Measurements from ENCODE around the gene CCNY.
A peak's percentile ranks its signal among the peaks of the same experiment; 100 is the strongest.

Gene CCNY

DNA sequence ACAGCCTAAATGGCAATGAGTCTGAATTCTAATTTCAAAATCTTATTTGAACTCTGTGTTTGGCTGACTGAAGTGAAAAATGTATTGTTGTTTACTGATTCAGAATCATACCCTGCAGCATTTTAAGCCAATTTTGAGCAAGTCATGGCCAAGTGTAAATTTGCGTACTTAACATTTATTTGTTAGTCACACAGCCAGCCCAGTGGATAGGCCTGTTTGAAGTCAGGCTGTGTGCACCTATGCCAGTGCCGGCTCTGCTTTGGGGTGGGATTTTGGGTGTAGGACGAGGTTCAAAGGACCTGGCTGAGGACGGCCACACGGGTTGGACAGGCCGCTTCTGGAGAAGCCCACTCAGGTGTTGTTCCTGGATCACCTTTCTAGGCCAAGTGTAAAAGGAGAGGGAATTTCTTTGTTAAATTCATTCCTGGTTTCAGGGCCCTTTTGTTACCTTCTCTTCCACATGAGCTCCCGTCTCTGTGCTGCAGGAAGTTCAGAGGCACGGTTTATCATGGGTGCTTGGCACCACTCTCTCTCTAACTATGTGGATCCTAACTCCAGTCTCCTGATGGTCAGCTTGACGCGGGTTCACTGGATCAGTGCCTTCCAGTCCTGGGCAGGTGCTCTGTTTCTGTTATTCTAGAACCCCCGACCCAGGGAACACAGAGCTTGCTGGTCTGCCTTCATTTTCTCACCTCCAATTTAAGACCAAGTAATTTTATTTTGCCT, 84.7 kb downstream of the CCNY start:
- H3K4me3 Mint-ChIP-seq = no peak overlapping the region
- peaks cover 3 to 10% of the 10 kb centered on the region in 2 donors for H3K36me3 Mint-ChIP-seq
- DNase-seq (no peak), ATAC-seq (replicated peaks) (no peak)
- peaks cover 36 to 60% of the 10 kb centered on the region in 2 donors for H3K4me1 Mint-ChIP-seq
- H3K27ac Mint-ChIP-seq = peak overlapping the region; percentile 31
- H3K27me3 Mint-ChIP-seq = no peaks in the 10 kb centered on the region
- peaks cover 0 to 1% of the 10 kb centered on the region in 2 donors for H3K9me3 Mint-ChIP-seq

DNA sequence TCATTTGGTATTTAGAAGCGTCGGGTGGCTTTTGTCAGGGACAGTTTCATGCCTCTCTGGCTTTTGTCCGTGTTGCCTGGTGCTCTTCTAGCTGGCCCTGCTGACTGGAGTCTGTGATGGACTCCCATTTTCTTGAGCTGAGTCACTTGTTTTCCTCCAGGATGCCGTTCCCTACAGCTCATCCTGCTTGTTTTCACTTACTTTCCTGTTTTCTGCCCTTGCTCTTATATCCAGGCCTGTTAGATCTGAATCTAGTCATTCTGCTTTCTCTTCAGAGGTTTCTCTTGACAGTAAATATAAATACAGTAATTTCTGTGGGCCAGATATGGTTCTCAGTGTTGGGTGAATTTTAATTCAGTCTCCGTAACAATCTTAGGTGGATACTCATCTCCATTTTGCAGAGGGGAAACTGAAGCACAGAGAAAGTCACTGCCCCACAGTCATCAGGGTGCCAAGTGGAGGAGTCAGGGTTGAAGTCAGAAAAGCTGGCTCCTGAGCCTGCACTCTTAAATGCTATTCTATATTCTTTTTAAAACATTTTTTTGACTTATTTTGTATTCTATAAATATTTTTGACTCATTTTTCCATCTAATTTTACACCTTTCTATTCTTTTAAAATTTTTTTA, 85.4 kb downstream of the CCNY start:
- no peak overlapping the region for H3K4me3 Mint-ChIP-seq
- peaks cover 36 to 60% of the 10 kb centered on the region in 2 donors for H3K4me1 Mint-ChIP-seq
- H3K9me3 Mint-ChIP-seq = peaks cover 0 to 1% of the 10 kb centered on the region in 2 donors
- ATAC-seq (replicated peaks) (no peak), DNase-seq (no peak)
- no peak overlapping the region for H3K27ac Mint-ChIP-seq
- H3K27me3 Mint-ChIP-seq = no peaks in the 10 kb centered on the region
- H3K36me3 Mint-ChIP-seq = peaks cover 3 to 12% of the 10 kb centered on the region in 2 donors

DNA sequence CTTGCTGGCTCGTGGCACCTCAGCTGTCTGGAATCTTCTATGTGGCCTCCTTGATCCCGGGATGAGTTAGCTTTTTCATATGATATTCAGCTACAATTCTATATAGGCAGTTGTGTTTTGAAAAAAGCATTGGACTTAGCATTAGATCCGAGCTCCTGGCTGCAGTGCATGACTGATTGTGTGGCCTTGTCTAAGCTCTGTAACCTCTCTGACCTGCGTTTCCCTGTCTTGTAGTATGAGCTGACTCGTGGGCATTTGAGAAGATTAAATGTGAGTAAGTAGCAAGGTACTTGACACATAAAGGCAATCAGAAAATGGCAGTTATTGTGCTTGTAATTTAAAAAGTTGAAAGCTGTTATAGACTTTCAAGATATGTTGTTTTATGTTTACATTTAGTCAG, 85.9 kb downstream of the CCNY start:
- Mint-ChIP-seq H3K36me3 (peaks cover 3 to 12% of the 10 kb centered on the region in 2 donors), H3K4me3 (no peak overlapping the region), H3K27me3 (no peaks in the 10 kb centered on the region), H3K27ac (no peak overlapping the region), H3K9me3 (peaks cover 0 to 1% of the 10 kb centered on the region in 2 donors), H3K4me1 (peaks cover 37 to 60% of the 10 kb centered on the region in 2 donors)
- DNase-seq (no peak), ATAC-seq (replicated peaks) (no peak)

DNA sequence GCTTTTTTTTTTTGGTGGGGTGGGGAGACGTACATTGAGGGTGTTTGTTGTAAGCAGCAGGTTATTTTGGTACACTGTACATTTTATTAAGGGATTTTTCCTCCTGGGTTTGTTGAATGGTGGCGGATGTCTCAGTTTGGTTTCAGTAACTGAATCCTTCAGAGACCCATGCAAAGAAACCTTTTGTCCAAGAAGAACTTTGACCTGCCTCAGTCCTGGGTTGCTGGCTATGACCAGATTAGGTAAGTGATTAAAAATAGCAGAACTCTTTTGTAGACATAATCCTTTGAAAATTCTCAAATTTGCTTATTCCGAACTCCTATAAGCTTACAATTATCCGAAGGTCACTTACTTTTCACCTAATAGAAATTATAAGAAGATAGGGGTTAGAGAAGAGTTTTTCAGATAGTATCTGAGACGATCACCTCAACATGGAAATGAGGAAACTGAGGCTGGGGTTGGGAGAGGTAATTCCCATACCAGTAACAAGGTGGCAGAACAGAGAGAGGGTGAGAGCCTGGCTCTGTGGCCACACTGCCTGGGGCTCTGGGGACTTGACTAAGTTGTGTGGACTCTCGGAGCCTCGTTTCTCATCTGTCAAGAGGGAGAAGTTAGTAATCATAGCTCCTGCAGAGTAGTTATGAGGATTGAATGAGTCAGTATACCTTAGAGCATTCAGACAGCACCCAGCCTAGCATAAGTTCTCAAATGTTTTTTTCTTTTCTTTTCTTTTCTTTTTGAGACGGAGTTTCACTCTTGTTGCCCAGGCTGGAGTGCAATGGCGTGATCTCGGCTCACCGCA, 87.4 kb downstream of the CCNY start:
- no peaks in the 10 kb centered on the region for H3K27me3 Mint-ChIP-seq
- H3K36me3 Mint-ChIP-seq = peaks cover 0 to 17% of the 10 kb centered on the region in 2 donors
- DNase-seq (no peak), ATAC-seq (replicated peaks) (no peak)
- H3K4me3 Mint-ChIP-seq = no peak overlapping the region
- H3K27ac Mint-ChIP-seq = no peak overlapping the region
- peaks cover 39 to 60% of the 10 kb centered on the region in 2 donors for H3K4me1 Mint-ChIP-seq
- no peaks in the 10 kb centered on the region for H3K9me3 Mint-ChIP-seq

DNA sequence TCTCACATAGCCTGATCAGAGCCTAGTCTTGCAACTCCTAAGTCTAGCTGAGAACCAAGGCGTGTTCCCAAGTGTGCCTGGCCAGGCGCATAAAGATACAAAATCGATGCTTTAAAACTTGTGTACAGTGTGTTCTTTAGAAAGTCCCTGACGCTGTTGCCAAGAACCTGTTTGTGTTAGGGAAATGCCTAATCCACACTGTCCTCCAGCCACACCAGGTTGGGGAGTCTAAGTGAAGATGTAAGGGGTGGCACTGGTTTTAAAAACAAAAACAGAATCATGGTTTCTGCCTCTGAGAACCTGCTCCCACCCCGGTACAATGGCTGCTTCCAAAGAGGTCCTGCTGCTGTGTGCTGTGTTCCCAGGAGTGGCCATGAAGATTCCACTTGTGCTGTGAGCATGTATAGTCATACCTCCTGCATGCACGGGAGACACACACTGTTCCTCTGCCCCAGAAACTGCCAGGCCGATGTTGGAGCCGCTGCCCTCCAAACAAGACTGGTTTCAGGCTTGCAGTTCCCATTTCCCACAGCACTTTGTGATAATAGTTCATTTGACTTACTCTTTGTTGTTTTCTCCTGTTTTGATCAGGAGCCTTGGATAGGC, 88.5 kb downstream of the CCNY start:
- no peak for ATAC-seq (replicated peaks)
- H3K9me3 Mint-ChIP-seq = no peaks in the 10 kb centered on the region
- no peak for DNase-seq
- peaks cover 0 to 17% of the 10 kb centered on the region in 2 donors for H3K36me3 Mint-ChIP-seq
- H3K27ac Mint-ChIP-seq = no peak overlapping the region
- no peak overlapping the region for H3K4me3 Mint-ChIP-seq
- H3K27me3 Mint-ChIP-seq = no peaks in the 10 kb centered on the region
- peaks cover 35 to 54% of the 10 kb centered on the region in 2 donors for H3K4me1 Mint-ChIP-seq

DNA sequence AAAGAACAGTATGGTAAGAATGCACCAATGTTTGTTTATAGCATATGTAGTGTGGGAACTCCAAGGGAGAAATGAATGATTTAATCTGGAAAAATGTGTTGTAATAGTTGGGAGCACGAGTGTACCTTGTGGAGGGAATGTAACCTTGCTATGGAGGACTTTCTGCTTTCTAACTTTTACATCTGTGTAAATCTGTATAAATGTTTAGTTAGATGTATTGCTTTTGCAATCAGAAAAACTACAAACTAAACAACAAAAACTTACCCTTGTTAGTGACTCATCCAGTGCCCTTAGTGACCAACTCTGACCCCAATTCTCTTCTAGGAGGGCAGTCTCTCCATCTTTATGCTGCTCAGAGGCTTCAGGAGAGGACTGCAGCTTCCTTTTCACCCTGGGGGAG, 89.3 kb downstream of the CCNY start:
- no peak for DNase-seq
- no peaks in the 10 kb centered on the region for H3K9me3 Mint-ChIP-seq
- H3K27ac Mint-ChIP-seq = no peak overlapping the region
- no peaks in the 10 kb centered on the region for H3K27me3 Mint-ChIP-seq
- peaks cover 31 to 49% of the 10 kb centered on the region in 2 donors for H3K4me1 Mint-ChIP-seq
- no peak overlapping the region for H3K4me3 Mint-ChIP-seq
- no peak for ATAC-seq (replicated peaks)
- H3K36me3 Mint-ChIP-seq = peaks cover 0 to 17% of the 10 kb centered on the region in 2 donors

DNA sequence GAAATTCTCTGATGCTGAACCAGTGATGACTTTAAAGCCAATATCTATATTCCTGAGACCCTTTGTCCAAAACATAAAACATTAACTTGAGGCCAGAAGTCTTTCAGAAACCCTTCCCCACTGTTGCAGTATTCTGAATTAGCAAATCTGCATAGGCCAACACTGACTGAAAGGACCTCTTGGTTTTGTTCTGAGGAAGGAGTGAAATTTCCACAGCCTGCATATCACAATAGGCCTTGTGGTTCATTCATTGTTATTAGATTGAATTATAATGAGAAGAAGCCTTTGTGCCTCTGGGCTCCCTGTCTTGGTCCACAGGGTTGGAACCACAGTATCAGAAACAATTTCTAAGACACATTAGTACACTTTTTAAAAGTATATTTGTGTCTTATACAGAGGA, 90.3 kb downstream of the CCNY start:
- Mint-ChIP-seq H3K9me3 (no peaks in the 10 kb centered on the region), H3K36me3 (peaks cover 0 to 22% of the 10 kb centered on the region in 2 donors), H3K27ac (no peak overlapping the region), H3K4me1 (peaks cover 29 to 48% of the 10 kb centered on the region in 2 donors), H3K4me3 (no peak overlapping the region), H3K27me3 (no peaks in the 10 kb centered on the region)
- DNase-seq = no peak
- ATAC-seq (replicated peaks) = no peak

DNA sequence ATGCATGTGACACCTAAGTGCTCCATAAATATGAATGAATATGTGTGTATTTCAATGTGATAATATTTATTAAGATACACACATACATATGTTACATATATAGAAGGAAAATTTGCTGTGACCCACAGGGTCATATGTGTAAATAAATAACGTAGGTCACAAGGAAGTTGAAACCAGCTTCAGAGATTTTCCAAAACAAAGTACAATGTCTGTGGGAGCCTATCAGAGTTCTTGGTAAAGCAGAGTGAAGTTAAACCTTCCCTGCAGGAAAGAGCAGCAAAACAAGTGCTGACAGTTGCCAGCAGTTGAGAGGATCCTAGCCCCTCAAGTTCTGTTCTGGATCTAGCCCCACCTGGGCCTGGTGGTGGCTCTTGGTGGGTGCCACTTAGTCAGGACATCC, 91.2 kb downstream of the CCNY start:
- Mint-ChIP-seq H3K27me3 (no peaks in the 10 kb centered on the region), H3K36me3 (peaks cover 0 to 22% of the 10 kb centered on the region in 2 donors), H3K4me1 (peaks cover 33 to 55% of the 10 kb centered on the region in 2 donors), H3K9me3 (no peaks in the 10 kb centered on the region), H3K27ac (no peak overlapping the region), H3K4me3 (no peak overlapping the region)
- ATAC-seq (replicated peaks) (no peak), DNase-seq (no peak)

DNA sequence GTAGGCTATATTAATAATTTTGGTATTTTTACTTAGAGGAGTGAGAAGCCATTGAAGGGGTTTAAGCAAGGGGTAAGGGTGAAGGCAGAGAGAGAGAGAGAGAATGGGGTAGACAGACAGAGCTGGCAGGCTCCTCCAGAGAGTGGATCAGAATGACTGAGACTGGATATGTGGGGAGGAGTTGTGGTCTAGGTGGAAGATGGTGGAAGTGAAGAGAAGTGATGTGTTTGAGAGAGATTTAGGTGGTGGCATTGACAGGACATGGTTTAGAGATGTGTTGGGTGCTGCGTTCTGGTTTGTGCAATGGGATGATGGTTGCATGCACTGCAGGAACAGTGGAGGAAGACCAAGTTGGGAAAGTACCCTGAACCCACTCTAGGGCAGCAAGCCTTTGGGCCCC, 92.2 kb downstream of the CCNY start:
- no peak overlapping the region for H3K27ac Mint-ChIP-seq
- DNase-seq = no peak
- H3K9me3 Mint-ChIP-seq = no peaks in the 10 kb centered on the region
- peaks cover 0 to 22% of the 10 kb centered on the region in 2 donors for H3K36me3 Mint-ChIP-seq
- ATAC-seq (replicated peaks) = peak in 1 of 2 donors; percentile 41
- no peak overlapping the region for H3K4me3 Mint-ChIP-seq
- H3K27me3 Mint-ChIP-seq = no peaks in the 10 kb centered on the region
- H3K4me1 Mint-ChIP-seq = peaks cover 33 to 56% of the 10 kb centered on the region in 2 donors

DNA sequence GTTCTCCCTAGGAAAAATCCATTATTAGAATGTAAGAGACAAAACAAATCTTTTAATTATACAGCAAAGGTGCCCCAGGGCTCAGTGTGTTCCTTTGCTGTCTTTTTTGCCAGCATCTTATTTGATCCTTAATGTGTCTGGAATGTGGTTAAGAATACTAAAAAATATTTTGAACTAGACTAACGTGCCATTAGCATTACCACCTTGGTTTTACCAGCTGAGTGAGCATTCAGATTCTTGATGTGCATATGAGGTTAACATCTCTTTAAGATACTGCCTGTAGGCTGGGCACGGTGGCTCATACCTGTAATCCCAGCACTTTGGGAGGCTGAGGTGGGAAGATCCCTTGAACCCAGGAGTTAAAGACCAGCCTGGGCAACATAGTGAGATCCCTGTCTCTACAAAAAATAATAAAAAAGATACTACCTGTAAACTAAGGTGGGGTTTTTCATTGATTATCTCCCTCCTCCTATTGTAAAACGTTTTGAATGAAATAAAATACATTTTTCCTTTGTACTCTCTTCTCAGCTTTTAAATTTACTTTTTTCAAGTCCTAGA, 96.6 kb downstream of the CCNY start:
- ATAC-seq (replicated peaks) (no peak), DNase-seq (no peak)
- Mint-ChIP-seq H3K9me3 (peaks cover 5 to 9% of the 10 kb centered on the region in 2 donors), H3K4me3 (no peak overlapping the region), H3K27me3 (no peaks in the 10 kb centered on the region), H3K27ac (no peak overlapping the region), H3K4me1 (peaks cover 28 to 49% of the 10 kb centered on the region in 2 donors), H3K36me3 (peaks cover 17 to 38% of the 10 kb centered on the region in 2 donors)

DNA sequence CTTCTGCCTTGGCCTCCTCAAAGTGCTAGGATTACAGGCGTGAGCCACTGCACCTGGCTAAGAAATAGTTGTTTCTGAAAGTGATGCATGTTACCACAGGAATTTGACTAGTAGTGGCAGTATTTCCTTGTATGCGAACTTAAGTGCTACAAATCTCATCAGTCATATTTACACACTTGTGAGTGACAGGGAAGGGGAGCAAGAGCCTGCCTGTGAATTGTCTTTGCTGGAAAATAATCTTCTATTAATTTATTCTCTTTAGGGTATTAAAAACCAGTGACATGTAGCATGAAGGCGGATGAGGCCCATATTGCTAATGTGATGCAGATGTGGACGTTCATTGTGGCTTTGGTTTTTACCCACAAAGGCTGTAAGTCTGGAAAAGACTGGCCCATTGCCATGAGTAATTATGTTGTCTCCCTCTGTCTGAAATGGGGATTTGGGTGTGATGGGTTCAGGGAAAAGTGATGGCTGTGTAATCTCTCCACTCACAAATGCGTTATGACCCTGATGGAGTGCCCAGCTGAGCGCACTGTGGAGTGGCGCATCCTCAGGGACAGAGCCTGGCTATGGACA, 97.6 kb downstream of the CCNY start:
- peaks cover 11 to 13% of the 10 kb centered on the region in 2 donors for H3K9me3 Mint-ChIP-seq
- peaks cover 22 to 36% of the 10 kb centered on the region in 2 donors for H3K36me3 Mint-ChIP-seq
- H3K4me3 Mint-ChIP-seq = no peak overlapping the region
- no peaks in the 10 kb centered on the region for H3K27me3 Mint-ChIP-seq
- DNase-seq = no peak
- H3K4me1 Mint-ChIP-seq = peaks cover 19 to 44% of the 10 kb centered on the region in 2 donors
- peak; percentile 23 to 29 for ATAC-seq (replicated peaks)
- H3K27ac Mint-ChIP-seq = peak overlapping the region; percentile 63

DNA sequence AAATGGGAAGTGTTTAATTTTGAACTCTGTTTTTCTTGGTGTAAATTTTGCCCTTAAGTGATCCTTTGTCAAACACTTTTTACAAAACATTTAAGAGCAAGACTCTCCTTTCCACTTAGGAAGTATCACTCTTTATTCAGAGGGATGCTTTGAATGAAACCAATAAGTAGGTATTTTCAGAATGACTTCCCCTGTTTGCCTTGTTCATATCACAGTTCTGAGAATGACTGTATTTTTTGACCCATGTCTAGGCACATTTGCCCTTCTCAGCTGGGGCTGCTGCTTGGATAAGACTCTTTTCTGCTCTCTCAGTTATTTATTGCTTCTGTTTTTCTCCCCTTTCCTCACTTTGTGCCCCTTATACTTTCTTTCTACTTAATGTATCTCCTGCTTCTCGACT, 98.2 kb downstream of the CCNY start:
- no peaks in the 10 kb centered on the region for H3K27me3 Mint-ChIP-seq

DNA sequence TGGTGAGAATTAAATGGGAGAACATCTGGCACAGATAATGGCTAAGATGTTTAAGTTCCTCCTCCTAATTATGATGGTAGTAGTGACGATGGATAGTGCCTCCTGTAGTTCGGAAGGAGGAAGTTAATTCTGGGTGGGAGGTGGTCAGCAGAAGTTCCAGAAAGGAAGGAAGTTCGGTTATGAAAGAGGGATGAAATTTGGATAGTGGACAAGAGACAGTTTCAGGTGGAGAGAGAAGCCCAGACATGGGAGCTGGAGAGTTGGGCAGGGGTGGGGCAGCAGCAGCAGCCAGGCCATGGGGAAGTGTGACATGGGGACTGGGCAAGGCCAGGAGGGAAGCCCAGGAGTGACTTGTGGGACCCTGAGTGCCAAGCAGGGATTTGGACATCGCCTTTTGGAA, 99.5 kb downstream of the CCNY start:
- H3K4me3 Mint-ChIP-seq = no peak overlapping the region
- H3K9me3 Mint-ChIP-seq = peaks cover 17 to 21% of the 10 kb centered on the region in 2 donors
- no peaks in the 10 kb centered on the region for H3K27me3 Mint-ChIP-seq
- peaks cover 33 to 47% of the 10 kb centered on the region in 2 donors for H3K36me3 Mint-ChIP-seq
- ATAC-seq (replicated peaks) (no peak), DNase-seq (no peak)
- H3K27ac Mint-ChIP-seq = peak overlapping the region; percentile 3
- peaks cover 25 to 62% of the 10 kb centered on the region in 2 donors for H3K4me1 Mint-ChIP-seq

More for the DNA sequence above, 98.2 kb downstream of the CCNY start:
- H3K4me1 Mint-ChIP-seq = peaks cover 21 to 49% of the 10 kb centered on the region in 2 donors
- peak overlapping the region; percentile 15 for H3K27ac Mint-ChIP-seq
- peaks cover 17 to 19% of the 10 kb centered on the region in 2 donors for H3K9me3 Mint-ChIP-seq
- ATAC-seq (replicated peaks) = peak; percentile 74 to 85
- peaks cover 28 to 42% of the 10 kb centered on the region in 2 donors for H3K36me3 Mint-ChIP-seq
- no peak for DNase-seq
- H3K4me3 Mint-ChIP-seq = no peak overlapping the region

Data from stimulated activated naive B cell treated with anti-CD40 and anti-IgM and Interleukin-4, amounts not matched to agents 10 μg/mL and 1 μg/mL and 100 μg/mL, for 72 hours (primary cell).